Neural crest cell (in vitro differentiated cells): ENCODE measurements around the gene SH3BGRL2. TPM values are rescaled to one million over a fixed set of nuclear protein-coding genes. Genes with fewer than 3 reads are reported as not detected.
"Not testable (repeated sequence)": the region's sequence is repeated elsewhere in the genome, so short reads cannot be mapped to it uniquely, and the experiment has no call there.

Source experiments
- DNase-seq: peaks from one replicate; pipeline ENCODE4 v3.0.0; 2021; ENCODE audit warnings: low read depth, mixed read lengths, low spot score
- H3K27ac Mint-ChIP-seq: one replicate; pipeline ENCODE4 v1.8.0; 2021; ENCODE audit warnings: mild to moderate bottlenecking, mixed read lengths; ENCODE audit not compliant: unreplicated experiment
- H3K27me3 Mint-ChIP-seq: 2 replicates; pipeline ENCODE4 v1.8.0; 2021; ENCODE audit warnings: low read depth, mild to moderate bottlenecking, mixed read lengths
- H3K36me3 Mint-ChIP-seq: 2 replicates; pipeline ENCODE4 v1.8.0; 2021; ENCODE audit warnings: low read depth, mild to moderate bottlenecking, mixed read lengths
- H3K4me1 Mint-ChIP-seq: 2 replicates; pipeline ENCODE4 v1.8.0; 2021; ENCODE audit warnings: mixed read lengths
- H3K4me3 Mint-ChIP-seq: one replicate; pipeline ENCODE4 v1.8.0; 2021; ENCODE audit warnings: mild to moderate bottlenecking, mixed read lengths
- H3K9me3 Mint-ChIP-seq: 2 replicates; pipeline ENCODE4 v1.8.0; 2021; ENCODE audit warnings: mixed read lengths
- CTCF ChIP-seq: fragments of 200-600 bp; sonication (generic); conservative IDR thresholded peaks from 2 replicates; pipeline ENCODE4 v1.5.0; 2021; ENCODE audit warnings: antibody characterized with exemption, mild to moderate bottlenecking
- total RNA-seq: library from RNA; stranded (reverse); gene quantifications from 2 replicates; pipeline ENCODE4 v1.2.1, GENCODE V29; 2021

The SH3BGRL2 gene
- total RNA-seq, 1 donor from 2014 or later = 11.1 TPM

- no peak overlapping the region for H3K4me3 Mint-ChIP-seq
- peaks cover 15% of the 10 kb centered on the region for H3K4me1 Mint-ChIP-seq
- no peak for TF ChIP-seq CTCF
- no peak for DNase-seq
- H3K9me3 Mint-ChIP-seq = no peaks in the 10 kb centered on the region
- no peak overlapping the region for H3K27ac Mint-ChIP-seq
- no peaks in the 10 kb centered on the region for H3K27me3 Mint-ChIP-seq
- peaks cover 2% of the 10 kb centered on the region for H3K36me3 Mint-ChIP-seq
Measured at GRCh38 chr6:79649016-79649415, 17.9 kb downstream of the SH3BGRL2 start.

- Mint-ChIP-seq H3K27me3 (no peaks in the 10 kb centered on the region), H3K36me3 (peaks cover 2% of the 10 kb centered on the region), H3K4me1 (peaks cover 15% of the 10 kb centered on the region)
Measured at GRCh38 chr6:79650950-79651349, 19.8 kb downstream of the SH3BGRL2 start.

GRCh38 chr6:79656134-79656533 is 25.0 kb downstream of the SH3BGRL2 start:
- H3K27ac Mint-ChIP-seq = no peak overlapping the region
- TF ChIP-seq CTCF = no peak
- no peaks in the 10 kb centered on the region for H3K27me3 Mint-ChIP-seq
- H3K36me3 Mint-ChIP-seq = peaks cover 21% of the 10 kb centered on the region
- peaks cover 2% of the 10 kb centered on the region for H3K9me3 Mint-ChIP-seq
- H3K4me3 Mint-ChIP-seq = no peak overlapping the region
- DNase-seq = no peak
- H3K4me1 Mint-ChIP-seq = peaks cover 4% of the 10 kb centered on the region

More at GRCh38 chr6:79650950-79651349, 19.8 kb downstream of the SH3BGRL2 start:
- no peak overlapping the region for H3K4me3 Mint-ChIP-seq
- TF ChIP-seq CTCF = no peak
- H3K9me3 Mint-ChIP-seq = no peaks in the 10 kb centered on the region
- H3K27ac Mint-ChIP-seq = no peak overlapping the region
- DNase-seq = no peak

GRCh38 chr6:79657238-79657637 is 26.1 kb downstream of the SH3BGRL2 start:
- no peaks in the 10 kb centered on the region for H3K27me3 Mint-ChIP-seq
- no peak overlapping the region for H3K27ac Mint-ChIP-seq
- H3K36me3 Mint-ChIP-seq = peaks cover 27% of the 10 kb centered on the region
- H3K4me1 Mint-ChIP-seq = peaks cover 4% of the 10 kb centered on the region
- DNase-seq = no peak
- H3K4me3 Mint-ChIP-seq = no peak overlapping the region
- no peak for TF ChIP-seq CTCF
- peaks cover 8% of the 10 kb centered on the region for H3K9me3 Mint-ChIP-seq

- peaks cover 30% of the 10 kb centered on the region for H3K36me3 Mint-ChIP-seq
- DNase-seq, H3K4me3 Mint-ChIP-seq: not testable (repeated sequence)
Measured at GRCh38 chr6:79663655-79664054, 32.5 kb downstream of the SH3BGRL2 start.

GRCh38 chr6:79665725-79666551 is 34.8 kb downstream of the SH3BGRL2 start:
- H3K36me3 Mint-ChIP-seq = peaks cover 18% of the 10 kb centered on the region
- H3K4me1 Mint-ChIP-seq = peaks cover 13% of the 10 kb centered on the region
- no peaks in the 10 kb centered on the region for H3K27me3 Mint-ChIP-seq
- TF ChIP-seq CTCF = no peak
- peaks cover 8% of the 10 kb centered on the region for H3K9me3 Mint-ChIP-seq
- no peak overlapping the region for H3K4me3 Mint-ChIP-seq
- no peak for DNase-seq
- no peak overlapping the region for H3K27ac Mint-ChIP-seq

More at GRCh38 chr6:79663655-79664054, 32.5 kb downstream of the SH3BGRL2 start:
- not testable (repeated sequence) for H3K27ac Mint-ChIP-seq, H3K9me3 Mint-ChIP-seq, H3K27me3 Mint-ChIP-seq
- peaks cover 13% of the 10 kb centered on the region for H3K4me1 Mint-ChIP-seq
